ENCODE data around the gene SLC12A2.
A peak's percentile ranks its signal among the peaks of the same experiment; 100 is the strongest.

Gene SLC12A2

DNA sequence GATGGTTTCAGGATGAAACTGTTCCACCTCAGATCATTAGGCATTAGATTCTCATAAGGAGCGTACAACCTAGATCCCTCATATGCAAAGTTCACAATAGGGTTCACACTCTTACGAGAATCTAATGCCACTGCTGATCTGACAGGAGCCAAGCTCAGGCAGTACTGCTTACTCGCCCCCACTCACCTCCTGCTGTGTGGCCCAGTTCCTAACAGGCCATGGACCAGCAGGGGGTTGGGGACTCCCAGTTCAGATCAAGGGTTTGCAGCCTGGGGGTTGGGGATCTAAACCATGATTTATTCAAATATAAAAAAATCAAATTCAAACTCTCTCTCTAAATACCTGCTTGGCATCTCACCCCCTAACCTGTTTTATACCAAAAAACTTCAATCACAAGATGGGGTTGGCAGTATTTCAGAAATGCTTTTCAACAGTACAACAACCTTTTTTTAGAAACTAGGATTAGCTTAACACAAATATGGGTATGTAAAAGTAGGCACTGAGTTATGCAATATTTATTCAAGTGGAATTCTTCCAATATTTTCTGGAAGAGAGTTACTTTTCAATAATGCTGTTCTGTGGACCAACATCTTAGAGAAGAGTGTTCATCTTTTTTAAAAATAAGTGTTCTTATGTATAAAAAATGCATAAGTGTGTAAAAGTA lies 30.1 kb upstream of the SLC12A2 start:
- in situ Hi-C loops (cut with HindIII; ENCODE audit: low sequenced_read_pairs), result no loop called here
- H3K4me3 ChIP-seq (ENCODE audit: low read depth, low read length), result no peak overlapping the region
- DNase-seq (ENCODE audit: low read depth), result peak; percentile 4
- TF ChIP-seq, protein P1, sequence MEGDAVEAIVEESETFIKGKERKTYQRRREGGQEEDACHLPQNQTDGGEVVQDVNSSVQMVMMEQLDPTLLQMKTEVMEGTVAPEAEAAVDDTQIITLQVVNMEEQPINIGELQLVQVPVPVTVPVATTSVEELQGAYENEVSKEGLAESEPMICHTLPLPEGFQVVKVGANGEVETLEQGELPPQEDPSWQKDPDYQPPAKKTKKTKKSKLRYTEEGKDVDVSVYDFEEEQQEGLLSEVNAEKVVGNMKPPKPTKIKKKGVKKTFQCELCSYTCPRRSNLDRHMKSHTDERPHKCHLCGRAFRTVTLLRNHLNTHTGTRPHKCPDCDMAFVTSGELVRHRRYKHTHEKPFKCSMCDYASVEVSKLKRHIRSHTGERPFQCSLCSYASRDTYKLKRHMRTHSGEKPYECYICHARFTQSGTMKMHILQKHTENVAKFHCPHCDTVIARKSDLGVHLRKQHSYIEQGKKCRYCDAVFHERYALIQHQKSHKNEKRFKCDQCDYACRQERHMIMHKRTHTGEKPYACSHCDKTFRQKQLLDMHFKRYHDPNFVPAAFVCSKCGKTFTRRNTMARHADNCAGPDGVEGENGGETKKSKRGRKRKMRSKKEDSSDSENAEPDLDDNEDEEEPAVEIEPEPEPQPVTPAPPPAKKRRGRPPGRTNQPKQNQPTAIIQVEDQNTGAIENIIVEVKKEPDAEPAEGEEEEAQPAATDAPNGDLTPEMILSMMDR (IDR thresholded peaks at IDR 0.05; ENCODE audit: low read depth, low read length, missing control alignments), result no peak

DNA sequence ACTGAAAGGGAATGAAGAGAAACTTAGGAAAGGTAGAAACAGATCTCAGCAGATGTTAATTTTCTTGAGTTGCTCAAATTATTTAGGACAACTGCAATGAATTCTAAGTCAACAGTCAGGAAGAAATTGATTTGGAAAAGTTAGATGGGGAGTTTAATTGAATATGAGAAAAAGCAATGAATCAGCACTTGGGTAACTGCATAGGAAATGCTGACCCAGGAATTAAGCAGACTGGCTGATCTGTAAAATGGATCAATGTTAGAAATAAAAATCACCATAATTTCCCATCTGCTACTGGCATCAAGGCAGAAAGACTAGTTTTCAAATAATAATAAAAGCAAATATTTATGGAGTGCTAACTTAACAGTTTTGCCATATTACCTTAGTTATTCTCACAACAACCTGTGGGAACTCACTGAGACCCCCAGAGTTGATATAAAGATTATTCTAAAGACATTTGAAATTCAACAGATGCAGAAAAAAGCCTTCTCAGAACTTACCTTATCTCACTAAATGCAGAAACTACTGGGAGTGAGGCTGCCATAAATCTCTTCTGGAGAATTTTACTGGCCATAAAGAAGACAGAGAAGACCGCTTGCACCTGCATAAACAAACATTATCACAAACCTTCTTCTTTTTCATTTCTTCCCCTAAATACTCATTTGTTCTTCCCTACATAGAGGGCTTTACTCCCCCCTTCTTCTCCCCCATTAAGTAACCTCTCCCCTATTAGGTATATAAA lies 22.8 kb upstream of the SLC12A2 start:
- no peak overlapping the region for H3K4me3 ChIP-seq (ENCODE audit: low read depth, low read length)
- in situ Hi-C loops (cut with HindIII; ENCODE audit: low sequenced_read_pairs), result no loop called here
- no peak for DNase-seq (ENCODE audit: low read depth)
- TF ChIP-seq, protein P1 (IDR thresholded peaks at IDR 0.05; ENCODE audit: low read depth, low read length, missing control alignments), result no peak

DNA sequence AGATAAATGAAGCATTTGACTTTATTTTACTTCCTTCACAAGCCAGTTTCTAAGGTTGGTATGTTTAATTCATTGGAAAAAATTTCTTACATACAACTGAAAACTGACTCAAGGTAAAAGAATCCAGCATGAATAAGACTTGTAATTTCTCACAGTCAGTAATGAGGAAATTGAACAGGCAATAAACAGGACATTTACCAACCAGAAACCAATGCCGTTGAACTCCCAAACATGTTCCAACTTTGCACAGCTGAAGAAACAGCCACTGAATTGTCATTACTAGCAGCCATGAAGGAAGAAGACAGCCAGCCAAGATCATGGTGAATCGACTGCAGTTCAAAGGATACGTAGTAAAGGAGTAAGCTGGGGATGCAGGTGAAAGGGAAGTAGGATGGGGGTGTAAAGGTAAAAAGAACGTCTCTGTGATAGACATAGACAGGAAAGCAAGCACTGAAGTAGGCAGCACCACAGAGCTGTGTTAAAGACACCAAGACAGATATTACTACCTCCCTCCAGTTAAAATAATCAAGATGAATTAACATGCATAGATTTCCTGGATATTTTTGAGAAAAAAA lies 21.3 kb upstream of the SLC12A2 start:
- peak; percentile 47 for DNase-seq (ENCODE audit: low read depth)
- H3K4me3 ChIP-seq (ENCODE audit: low read depth, low read length), result no peak overlapping the region
- TF ChIP-seq, protein P1 (IDR thresholded peaks at IDR 0.05; ENCODE audit: low read depth, low read length, missing control alignments), result no peak
- in situ Hi-C loops (cut with HindIII; ENCODE audit: low sequenced_read_pairs), result no loop called here

DNA sequence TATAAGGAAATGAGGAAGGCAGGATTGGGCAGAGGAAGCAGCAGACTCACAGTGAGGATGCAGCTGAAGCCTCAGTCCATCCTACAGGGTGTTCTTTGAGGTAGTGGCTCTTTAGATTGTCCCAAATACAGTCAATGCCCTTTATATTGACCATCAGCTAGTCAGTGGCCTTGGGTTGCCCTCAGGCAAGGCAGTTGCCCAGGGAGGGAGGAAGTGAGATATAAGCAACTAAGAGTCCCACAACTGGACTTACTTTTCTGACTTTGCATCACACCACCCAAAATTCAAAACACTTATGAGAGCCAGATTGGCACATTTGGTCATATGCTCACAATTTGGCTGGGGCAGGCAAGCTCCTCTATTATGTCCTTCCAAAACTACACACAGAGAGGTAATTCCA lies 9.4 kb upstream of the SLC12A2 start:
- no peak overlapping the region for H3K4me3 ChIP-seq (ENCODE audit: low read depth, low read length)
- in situ Hi-C loops (cut with HindIII; ENCODE audit: low sequenced_read_pairs), result no loop called here
- TF ChIP-seq, protein P1 (IDR thresholded peaks at IDR 0.05; ENCODE audit: low read depth, low read length, missing control alignments), result no peak
- DNase-seq (ENCODE audit: low read depth), result no peak

DNA sequence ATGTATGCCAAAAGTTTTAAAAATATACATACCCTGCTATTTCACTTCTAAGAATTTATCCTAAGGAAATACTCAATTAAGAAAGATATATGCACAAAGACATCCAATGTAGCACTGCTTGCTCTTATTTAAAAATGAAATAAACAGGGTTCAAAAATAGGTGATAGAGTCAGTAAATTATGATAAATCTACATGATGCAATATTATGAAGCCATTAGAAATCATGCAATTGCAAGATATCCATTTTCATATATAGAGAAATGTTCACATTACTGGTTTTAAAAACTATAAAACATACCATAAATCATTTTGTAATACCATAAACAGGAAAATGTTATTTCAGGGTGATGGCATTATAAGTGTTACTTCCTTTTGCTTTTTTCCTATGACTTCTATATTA lies 8.6 kb upstream of the SLC12A2 start:
- TF ChIP-seq, protein P1 (IDR thresholded peaks at IDR 0.05; ENCODE audit: low read depth, low read length, missing control alignments), result no peak
- no peak overlapping the region for H3K4me3 ChIP-seq (ENCODE audit: low read depth, low read length)
- DNase-seq (ENCODE audit: low read depth), result no peak
- in situ Hi-C loops (cut with HindIII; ENCODE audit: low sequenced_read_pairs), result no loop called here

DNA sequence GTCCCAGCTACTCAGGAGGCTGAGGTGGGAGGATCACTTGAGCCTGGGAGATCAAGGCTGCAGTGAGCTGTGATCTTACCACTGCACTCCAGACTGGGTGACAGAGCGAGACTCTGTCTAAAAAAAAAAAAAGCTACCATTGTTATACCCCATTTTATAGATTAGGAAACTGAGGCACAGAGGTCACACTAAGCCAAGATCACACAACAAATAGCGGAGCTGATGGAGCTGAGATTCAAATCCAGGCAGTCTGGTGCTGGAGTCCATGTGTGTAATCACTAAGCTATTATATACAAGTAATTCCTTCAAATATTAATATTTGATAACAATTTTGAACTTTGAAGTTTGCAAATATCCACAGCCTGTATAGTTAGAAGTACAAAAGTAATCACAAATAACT lies 6.0 kb upstream of the SLC12A2 start:
- H3K4me3 ChIP-seq (ENCODE audit: low read depth, low read length), result no peak overlapping the region
- TF ChIP-seq, protein P1 (IDR thresholded peaks at IDR 0.05; ENCODE audit: low read depth, low read length, missing control alignments), result no peak
- DNase-seq (ENCODE audit: low read depth), result no peak
- in situ Hi-C loops (cut with HindIII; ENCODE audit: low sequenced_read_pairs), result no loop called here
